Globus pallidus (tissue), 1 donor: ENCODE measurements around the gene FYN.

Source experiments
- DNase-seq: peaks from one replicate; pipeline ENCODE4 v3.0.0-alpha.2; 2015; ENCODE audit warnings: low spot score

Gene FYN

GRCh38 chr6:111831408-111831807, 41.8 kb downstream of the FYN start:
- DNase-seq = no peak

GRCh38 chr6:111829998-111830397, 43.3 kb downstream of the FYN start:
- no peak for DNase-seq

GRCh38 chr6:111829581-111829980, 43.7 kb downstream of the FYN start:
- DNase-seq = no peak

GRCh38 chr6:111828809-111829208, 44.4 kb downstream of the FYN start:
- DNase-seq = no peak

- DNase-seq = no peak
Measured at GRCh38 chr6:111825439-111826086, 47.7 kb downstream of the FYN start.

- DNase-seq = no peak
Measured at GRCh38 chr6:111824608-111825337, 48.5 kb downstream of the FYN start.

- no peak for DNase-seq
Measured at GRCh38 chr6:111823831-111824607, 49.2 kb downstream of the FYN start.

- DNase-seq = no peak
Measured at GRCh38 chr6:111823012-111823411, 50.2 kb downstream of the FYN start.

GRCh38 chr6:111819458-111819857, 53.8 kb downstream of the FYN start:
- no peak for DNase-seq

- peak; percentile 39 for DNase-seq
Measured at GRCh38 chr6:111818539-111819226, 54.6 kb downstream of the FYN start.

GRCh38 chr6:111817451-111818120, 55.7 kb downstream of the FYN start:
- peak; percentile 92 for DNase-seq

GRCh38 chr6:111813677-111814310, 59.5 kb downstream of the FYN start:
- no peak for DNase-seq

- DNase-seq = no peak
Measured at GRCh38 chr6:111813237-111813636, 60.0 kb downstream of the FYN start.

- DNase-seq = no peak
Measured at GRCh38 chr6:111812060-111813038, 60.9 kb downstream of the FYN start.

GRCh38 chr6:111810294-111811131, 62.7 kb downstream of the FYN start:
- DNase-seq = peak; percentile 53

GRCh38 chr6:111809766-111810165, 63.5 kb downstream of the FYN start:
- no peak for DNase-seq

- DNase-seq = no peak
Measured at GRCh38 chr6:111809264-111809663, 64.0 kb downstream of the FYN start.

GRCh38 chr6:111808493-111808892, 64.8 kb downstream of the FYN start:
- DNase-seq = no peak
